ENCODE measurements around the gene GOLGB1. TPM values are rescaled to one million over a fixed set of nuclear protein-coding genes. Genes with fewer than 3 reads are reported as not detected.

Gene GOLGB1
- total RNA-seq, 1 donor from 2014 or later: 63.1 TPM

DNA sequence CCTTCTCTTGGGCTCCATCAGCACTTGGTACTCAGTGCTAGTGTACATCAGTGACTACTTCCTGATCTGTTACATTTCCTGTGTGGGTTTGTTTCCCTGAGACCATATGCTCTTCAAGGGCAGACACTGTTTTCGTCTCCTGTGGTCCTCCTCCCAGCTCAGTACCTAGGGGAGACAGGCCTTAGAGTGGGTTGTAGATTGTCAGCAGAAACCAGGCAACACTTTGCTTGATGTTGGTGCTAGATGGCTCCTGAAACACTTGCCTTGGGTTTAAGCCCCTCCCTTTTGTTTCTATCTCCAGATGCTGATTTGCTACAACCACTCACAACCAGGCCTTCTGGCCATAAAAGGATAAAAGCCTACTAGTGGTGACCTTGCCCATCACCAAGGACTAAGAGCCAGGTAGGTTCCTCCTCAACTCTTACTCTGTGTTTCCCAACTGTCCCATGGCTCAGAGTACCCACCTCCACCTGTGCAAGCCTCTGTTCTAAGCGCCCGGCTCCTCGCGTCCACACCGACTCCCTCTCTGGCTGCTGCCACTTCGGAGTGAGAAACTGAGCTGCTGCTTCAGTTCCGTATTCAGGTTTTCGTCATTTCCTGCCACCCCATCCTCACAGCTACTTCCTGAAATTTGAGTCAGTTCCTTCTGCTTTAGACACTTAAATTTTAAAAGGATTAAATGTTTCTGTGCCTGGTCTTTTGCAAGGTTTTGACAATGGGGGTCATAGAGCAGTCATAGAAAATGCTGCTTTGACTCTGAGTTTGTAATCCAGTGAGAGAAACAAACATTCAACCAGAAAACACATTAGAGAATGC, 89.0 kb downstream of the GOLGB1 start, which contains the start of gene HCLS1:
HCLS1 (minus strand) TSS at position 548 of the 816 bp plus-strand sequence. CDS start 2,556 bp downstream, outside the sequence.
- peak; percentile 21 for DNase-seq (ENCODE audit: low spot score)
- peaks cover 53% of the 10 kb centered on the region for H3K36me3 Mint-ChIP-seq (ENCODE audit: low read depth, unreplicated experiment)
- H3K27ac Mint-ChIP-seq (ENCODE audit: unreplicated experiment): peak within 1 kb of the TSS; percentile 92
- peaks cover 8% of the 10 kb centered on the region for H3K27me3 Mint-ChIP-seq (ENCODE audit: unreplicated experiment)
- TF ChIP-seq, protein P1, sequence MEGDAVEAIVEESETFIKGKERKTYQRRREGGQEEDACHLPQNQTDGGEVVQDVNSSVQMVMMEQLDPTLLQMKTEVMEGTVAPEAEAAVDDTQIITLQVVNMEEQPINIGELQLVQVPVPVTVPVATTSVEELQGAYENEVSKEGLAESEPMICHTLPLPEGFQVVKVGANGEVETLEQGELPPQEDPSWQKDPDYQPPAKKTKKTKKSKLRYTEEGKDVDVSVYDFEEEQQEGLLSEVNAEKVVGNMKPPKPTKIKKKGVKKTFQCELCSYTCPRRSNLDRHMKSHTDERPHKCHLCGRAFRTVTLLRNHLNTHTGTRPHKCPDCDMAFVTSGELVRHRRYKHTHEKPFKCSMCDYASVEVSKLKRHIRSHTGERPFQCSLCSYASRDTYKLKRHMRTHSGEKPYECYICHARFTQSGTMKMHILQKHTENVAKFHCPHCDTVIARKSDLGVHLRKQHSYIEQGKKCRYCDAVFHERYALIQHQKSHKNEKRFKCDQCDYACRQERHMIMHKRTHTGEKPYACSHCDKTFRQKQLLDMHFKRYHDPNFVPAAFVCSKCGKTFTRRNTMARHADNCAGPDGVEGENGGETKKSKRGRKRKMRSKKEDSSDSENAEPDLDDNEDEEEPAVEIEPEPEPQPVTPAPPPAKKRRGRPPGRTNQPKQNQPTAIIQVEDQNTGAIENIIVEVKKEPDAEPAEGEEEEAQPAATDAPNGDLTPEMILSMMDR (IDR thresholded peaks at IDR 0.05; ENCODE audit: unreplicated experiment): no peak
- H3K4me1 Mint-ChIP-seq (ENCODE audit: unreplicated experiment): peaks cover 34% of the 10 kb centered on the region
- no peaks in the 10 kb centered on the region for H3K9me3 Mint-ChIP-seq (ENCODE audit: unreplicated experiment)
- peak within 1 kb of the TSS; percentile 63 for H3K4me3 Mint-ChIP-seq (ENCODE audit: unreplicated experiment)

DNA sequence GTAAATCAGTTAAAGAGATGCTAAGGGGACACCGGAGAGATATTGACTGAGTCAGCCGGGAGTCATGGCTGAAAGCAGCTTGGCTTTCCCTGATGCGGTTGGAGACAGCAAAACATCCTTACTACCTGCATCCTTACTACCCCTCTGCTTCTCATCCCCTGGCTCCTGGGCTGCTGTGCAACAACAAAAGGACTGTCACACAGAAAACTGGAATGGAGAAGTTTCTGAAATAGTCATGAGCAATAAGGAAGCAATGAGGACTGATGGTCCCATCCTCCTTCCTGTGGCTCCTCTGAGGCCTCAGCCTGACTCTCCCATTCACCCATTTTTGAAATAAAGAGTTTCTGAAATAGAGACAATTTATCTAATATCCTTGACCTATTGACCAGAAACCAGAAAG, 90.0 kb downstream of the GOLGB1 start:
- H3K4me3 Mint-ChIP-seq (ENCODE audit: unreplicated experiment): no peak overlapping the region
- H3K27me3 Mint-ChIP-seq (ENCODE audit: unreplicated experiment): peaks cover 8% of the 10 kb centered on the region
- TF ChIP-seq, protein P1 (IDR thresholded peaks at IDR 0.05; ENCODE audit: unreplicated experiment): no peak
- H3K36me3 Mint-ChIP-seq (ENCODE audit: low read depth, unreplicated experiment): peaks cover 43% of the 10 kb centered on the region
- no peak for DNase-seq (ENCODE audit: low spot score)
- H3K9me3 Mint-ChIP-seq (ENCODE audit: unreplicated experiment): no peaks in the 10 kb centered on the region
- peak overlapping the region; percentile 37 for H3K27ac Mint-ChIP-seq (ENCODE audit: unreplicated experiment)
- H3K4me1 Mint-ChIP-seq (ENCODE audit: unreplicated experiment): peaks cover 36% of the 10 kb centered on the region

DNA sequence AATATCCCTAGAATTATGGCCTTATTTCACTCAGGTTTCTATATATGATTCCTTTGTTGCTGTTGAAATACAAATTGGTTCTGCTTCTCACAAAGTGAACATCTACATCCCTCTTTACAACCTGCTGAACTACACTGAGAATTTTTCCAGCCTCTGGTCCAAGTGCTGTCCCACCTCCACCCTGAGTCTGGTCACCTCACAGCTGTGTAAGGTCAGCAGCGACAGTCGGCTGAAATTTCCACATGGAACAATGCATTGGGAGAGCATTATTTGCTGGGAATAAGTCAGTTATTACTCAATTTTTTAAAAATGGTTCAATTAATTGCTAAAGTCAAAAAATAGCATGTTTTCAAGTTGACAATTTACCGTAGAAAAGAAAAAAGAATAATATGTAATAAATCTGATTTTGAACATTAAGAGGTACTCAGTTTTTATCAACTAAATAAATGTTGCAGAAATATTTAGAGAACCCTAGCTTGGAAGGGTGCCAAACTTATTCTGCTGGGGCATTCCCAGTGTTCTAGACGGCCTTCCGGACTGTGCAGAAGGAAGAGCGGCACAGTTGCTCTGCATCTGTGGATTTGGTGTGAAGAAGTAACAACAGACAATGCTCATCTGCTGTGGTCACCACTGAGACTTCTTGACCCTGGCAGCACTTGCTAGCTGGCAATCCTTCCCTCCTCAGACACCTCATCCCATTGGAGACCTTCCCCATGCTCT, 90.7 kb downstream of the GOLGB1 start:
- Mint-ChIP-seq H3K9me3 (ENCODE audit: unreplicated experiment) (no peaks in the 10 kb centered on the region), H3K27ac (ENCODE audit: unreplicated experiment) (peak overlapping the region; percentile 37), H3K4me1 (ENCODE audit: unreplicated experiment) (peaks cover 38% of the 10 kb centered on the region), H3K4me3 (ENCODE audit: unreplicated experiment) (no peak overlapping the region), H3K27me3 (ENCODE audit: unreplicated experiment) (peaks cover 8% of the 10 kb centered on the region), H3K36me3 (ENCODE audit: low read depth, unreplicated experiment) (peaks cover 36% of the 10 kb centered on the region)
- TF ChIP-seq, protein P1 (IDR thresholded peaks at IDR 0.05; ENCODE audit: unreplicated experiment): no peak
- no peak for DNase-seq (ENCODE audit: low spot score)

DNA sequence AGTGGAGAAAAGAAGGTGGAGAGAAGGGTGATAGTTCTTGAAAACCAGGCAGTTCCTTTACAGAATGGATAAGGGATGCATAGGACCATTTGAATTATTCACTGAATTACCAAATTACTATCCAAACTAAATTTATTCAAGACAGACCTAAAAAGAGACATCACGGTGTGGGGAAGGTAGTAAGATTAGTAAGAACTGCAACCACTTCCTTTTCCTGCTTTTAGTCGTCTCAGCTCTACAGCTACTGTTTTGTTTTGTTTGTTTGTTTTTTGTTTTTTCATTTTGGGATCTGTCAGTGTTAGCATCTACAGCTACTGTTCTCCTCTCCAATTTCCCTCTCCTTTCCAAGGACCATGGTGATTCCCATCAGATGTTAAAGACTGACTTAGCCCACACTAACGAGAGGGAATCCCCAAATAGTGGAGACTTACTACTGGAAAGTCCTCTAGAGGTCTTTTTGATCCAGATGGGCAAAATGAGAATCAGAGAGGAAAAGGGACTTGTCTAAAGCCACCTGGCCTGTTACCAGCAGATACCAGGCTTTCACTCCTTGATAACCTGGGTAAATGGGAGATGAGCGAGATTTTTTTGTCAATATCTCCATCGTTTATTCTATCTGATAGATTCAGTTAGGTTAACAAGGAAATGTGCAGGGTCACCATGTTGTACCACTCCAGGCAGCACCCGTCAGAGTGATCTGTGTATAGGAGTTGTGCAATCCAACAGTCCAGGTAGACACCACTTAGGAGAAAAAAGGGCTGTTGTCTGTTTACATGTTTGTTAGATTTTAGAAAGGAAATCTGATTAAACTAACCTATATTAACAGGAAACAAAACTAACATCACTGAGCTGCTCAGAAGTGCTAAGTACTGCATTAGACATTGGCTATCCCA, 94.8 kb downstream of the GOLGB1 start:
- Mint-ChIP-seq H3K4me3 (ENCODE audit: unreplicated experiment) (no peak overlapping the region), H3K27me3 (ENCODE audit: unreplicated experiment) (peaks cover 4% of the 10 kb centered on the region), H3K9me3 (ENCODE audit: unreplicated experiment) (no peaks in the 10 kb centered on the region), H3K27ac (ENCODE audit: unreplicated experiment) (no peak overlapping the region), H3K36me3 (ENCODE audit: low read depth, unreplicated experiment) (peaks cover 27% of the 10 kb centered on the region), H3K4me1 (ENCODE audit: unreplicated experiment) (peaks cover 23% of the 10 kb centered on the region)
- no peak for DNase-seq (ENCODE audit: low spot score)
- TF ChIP-seq, protein P1 (IDR thresholded peaks at IDR 0.05; ENCODE audit: unreplicated experiment): no peak

All from endothelial cell (in vitro differentiated cells).